ENCODE measurements around the gene FNBP1. TPM values are rescaled to one million over a fixed set of nuclear protein-coding genes. Genes with fewer than 3 reads are reported as not detected.
"Not testable (repeated sequence)": the region's sequence is repeated elsewhere in the genome, so short reads cannot be mapped to it uniquely, and the experiment has no call there.

Gene FNBP1
- total and polyA plus RNA-seq, 2 of the 8 experiments (the other 6 are each of a cell fraction or from before 2014, with no cell fraction given) = 7.2 to 40.9 TPM

GRCh38 chr9:130006952-130007351 is 36.0 kb downstream of the FNBP1 start:
- not testable (repeated sequence) for H4K8ac ChIP-seq (ENCODE audit: extremely low read depth, insufficient read depth, low read length)

More at GRCh38 chr9:130006952-130007351, 36.0 kb downstream of the FNBP1 start:
- H3K4me2 ChIP-seq (ENCODE audit: insufficient read depth in 1 of 2, low read depth in 2 of 2, low read length in 2 of 2); H3K9me3 ChIP-seq (ENCODE audit: insufficient read depth in 2 of 2, low read depth in 1 of 2, low read length in 1 of 2); H3K18ac ChIP-seq (ENCODE audit: extremely low read depth, low read length); POLR2A ChIA-PET (ENCODE audit: partially characterized antibody); H2AFZ ChIP-seq (ENCODE audit: low read length); H3K9ac ChIP-seq (replicated peaks in 1 of 4; ENCODE audit: extremely low read depth in 1 of 4, low read depth in 3 of 4, low read length in 3 of 4); H4K91ac ChIP-seq (replicated peaks; ENCODE audit: insufficient read length, low read length); H2BK120ac ChIP-seq (replicated peaks; ENCODE audit: low read depth, low read length); DNase-seq (ENCODE audit: low read depth in 1 of 2, low spot score in 2 of 2); H2BK12ac ChIP-seq (ENCODE audit: low read depth, low read length); H3K27me3 ChIP-seq (replicated peaks in 1 of 4; ENCODE audit: control insufficient read depth in 3 of 4, extremely low read depth in 1 of 4, insufficient read depth in 3 of 4, low read length in 3 of 4); H2BK15ac ChIP-seq (ENCODE audit: low read length); H4K5ac ChIP-seq (ENCODE audit: insufficient read length, low read depth, low read length); H2BK5ac ChIP-seq (ENCODE audit: low read depth, low read length); H2BK20ac ChIP-seq (ENCODE audit: low read length); FAIRE-seq; H3K14ac ChIP-seq (ENCODE audit: insufficient read length); H3K79me1 ChIP-seq (ENCODE audit: low read depth, low read length); H3K36me3 ChIP-seq (ENCODE audit: control insufficient read depth in 2 of 4, insufficient read depth in 4 of 4, low read length in 3 of 4); H3K4me1 ChIP-seq (replicated peaks in 1 of 4; ENCODE audit: control insufficient read depth in 3 of 4, insufficient read depth in 4 of 4, low read length in 3 of 4); H3K23me2 ChIP-seq (ENCODE audit: low read depth, low read length); H3K23ac ChIP-seq (ENCODE audit: insufficient read length); H3K79me2 ChIP-seq (ENCODE audit: control insufficient read depth in 1 of 2, insufficient read depth in 2 of 2, low read length in 2 of 2); H3K4me3 ChIP-seq (ENCODE audit: extremely low read depth in 1 of 4, insufficient read depth in 2 of 4, low read depth in 3 of 4, low read length in 4 of 4); H3K4ac ChIP-seq (replicated peaks; ENCODE audit: insufficient read length, low read depth, low read length); H2AK5ac ChIP-seq (ENCODE audit: low read depth, low read length); H3K27ac ChIP-seq (ENCODE audit: low read depth, low read length); H4K20me1 ChIP-seq (replicated peaks in 1 of 2; ENCODE audit: control insufficient read depth in 1 of 2, insufficient read depth in 2 of 2, low read length in 2 of 2); H3K56ac ChIP-seq (replicated peaks; ENCODE audit: insufficient read length, low read depth, low read length): not testable (repeated sequence)
- CTCF ChIA-PET (ENCODE audit: partially characterized antibody) = interaction anchor here (0.7 kb wide), 1 partner anchor 1028 kb away, joined by 3 read pairs; no protein-coding TSS in a partner anchor
- 100% methylated on average over 6 of the region's 6 CpGs; no CpG with 5 or more reads in 1 of the 2 experiments for WGBS, 2 experiments (ENCODE audit: extremely low coverage in 1 of 2, insufficient coverage in 1 of 2, insufficient read length in 1 of 2, insufficient replicate concordance in 2 of 2, low coverage in 1 of 2, low lambda C conversion rate in 2 of 2, missing lambda C conversion rate in 1 of 2)
